Lung (tissue), 12 donors: ENCODE measurements around the gene GSTM5. TPM values are rescaled to one million over a fixed set of nuclear protein-coding genes. Genes with fewer than 3 reads are reported as not detected.

Source experiments
- ATAC-seq: fragments of 200-7000 bp; cut with Tn5 transposase; one replicate; pipeline ENCODE4 v1.9.1; 2020; ENCODE audit warnings: moderate number of reproducible peaks; ENCODE audit not compliant: insufficient read depth, low FRiP score
- DNase-seq, 3 donors: peaks; one replicate each; pipeline ENCODE4 v3.0.0-alpha.2; 2013 to 2017
- H3K27ac ChIP-seq, 2 donors: one replicate each; pipeline ENCODE4 v1.5.1; 2013; ENCODE audit warnings: mild to moderate bottlenecking in 2 of 2, moderate library complexity in 2 of 2, control low read depth in 1 of 2, inconsistent platforms in 1 of 2, low read depth in 1 of 2, low read length in 1 of 2
- H3K27me3 ChIP-seq, 3 donors: one replicate each; pipeline ENCODE4 v1.5.1; 2013; ENCODE audit warnings: low read length in 2 of 3; ENCODE audit not compliant: control insufficient read depth in 3 of 3, insufficient read depth in 3 of 3
- H3K36me3 ChIP-seq, 4 donors: one replicate each; pipeline ENCODE4 v1.5.1; 2013; ENCODE audit warnings: low read length in 4 of 4, mild to moderate bottlenecking in 1 of 4, moderate library complexity in 1 of 4; ENCODE audit not compliant: control insufficient read depth in 4 of 4, insufficient read depth in 4 of 4
- H3K4me1 ChIP-seq, 5 donors: one replicate each; pipeline ENCODE4 v1.5.1; 2013; ENCODE audit warnings: low read length in 5 of 5, mild to moderate bottlenecking in 2 of 5, moderate library complexity in 1 of 5; ENCODE audit not compliant: control insufficient read depth in 5 of 5, insufficient read depth in 5 of 5
- H3K4me3 ChIP-seq: one replicate; pipeline ENCODE4 v1.5.1; 2013; ENCODE audit warnings: mild to moderate bottlenecking, control low read depth, moderate library complexity
- H3K9ac ChIP-seq, 2 donors: one replicate each; pipeline ENCODE4 v1.5.1; 2013; ENCODE audit warnings: low read length in 2 of 2, control low read depth in 1 of 2; ENCODE audit not compliant: insufficient read depth in 1 of 2
- H3K9me3 ChIP-seq, 4 donors: one replicate each; pipeline ENCODE4 v1.5.1; 2013; ENCODE audit warnings: low read length in 3 of 4, mild to moderate bottlenecking in 1 of 4, moderate library complexity in 1 of 4; ENCODE audit not compliant: control insufficient read depth in 4 of 4, insufficient read depth in 3 of 4
- WGBS, 2 donors: extraction: QIAGEN DNeasy Blood & Tissue Kit; methylation state at CpG; one replicate each; pipeline ENCODE4 v1.1.7; 2013; 5-methylcytosine and 5-hydroxymethylcytosine counted together
- polyA plus RNA-seq, 2 donors: library from polyadenylated mRNA; stranded (reverse); fragments of 200-250 nt; gene quantifications; one replicate each; pipeline ENCODE4 v1.2.1, GENCODE V29; 2013
- total RNA-seq, 2 donors: library from RNA; depleted of rRNA in 1 of 2; stranded (reverse); fragments of >200 nt in 1 of 2; gene quantifications; one replicate each; pipeline ENCODE4 v1.2.1, GENCODE V29; 2014 to 2021
- TF ChIP-seq, protein P1 (sequence below): IDR thresholded peaks from 2 replicates; pipeline ENCODE4 v1.5.1; 2012; ENCODE audit warnings: mild to moderate bottlenecking; ENCODE audit errors: control extremely low read depth, extremely low read depth
- donor health status: control.
- donor health status: control.
- donor health status: Bipolar disorder and iron deficiency.
- donor health status: healthy.
- donor health status: DM: yes; HTN: yes; CAD: no.

The GSTM5 gene
- total and polyA plus RNA-seq, 4 donors, result 2.9 to 23.7 (median 7.0) TPM

DNA sequence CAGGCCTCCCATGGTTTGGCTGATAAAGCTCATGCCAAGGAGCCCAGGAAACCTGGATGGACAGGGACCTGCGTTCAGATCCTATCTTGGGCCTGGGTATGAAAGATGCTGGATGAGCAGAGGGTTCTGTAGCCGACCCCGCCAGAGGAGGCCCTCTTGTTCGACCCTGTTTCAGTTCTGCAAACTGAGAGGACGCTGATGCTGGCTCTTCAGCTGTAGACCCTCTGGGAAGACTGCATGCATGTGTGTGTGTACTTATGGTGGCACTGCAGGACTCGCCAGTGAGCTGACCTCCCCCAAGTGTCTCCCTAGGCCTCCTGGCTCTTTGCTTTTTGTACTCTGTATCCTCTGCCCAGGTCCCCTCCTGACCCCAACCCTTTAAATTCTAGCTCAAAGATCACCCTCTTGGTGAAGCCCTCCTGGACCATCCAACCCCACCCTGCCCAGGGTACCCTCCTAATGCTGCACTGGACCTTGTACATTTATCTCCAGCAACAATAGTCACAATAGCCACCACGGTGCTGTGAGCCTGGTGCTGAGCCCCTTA lies 50.1 kb downstream of the GSTM5 start:
- H3K4me3 ChIP-seq, result no peak overlapping the region
- TF ChIP-seq, protein P1, sequence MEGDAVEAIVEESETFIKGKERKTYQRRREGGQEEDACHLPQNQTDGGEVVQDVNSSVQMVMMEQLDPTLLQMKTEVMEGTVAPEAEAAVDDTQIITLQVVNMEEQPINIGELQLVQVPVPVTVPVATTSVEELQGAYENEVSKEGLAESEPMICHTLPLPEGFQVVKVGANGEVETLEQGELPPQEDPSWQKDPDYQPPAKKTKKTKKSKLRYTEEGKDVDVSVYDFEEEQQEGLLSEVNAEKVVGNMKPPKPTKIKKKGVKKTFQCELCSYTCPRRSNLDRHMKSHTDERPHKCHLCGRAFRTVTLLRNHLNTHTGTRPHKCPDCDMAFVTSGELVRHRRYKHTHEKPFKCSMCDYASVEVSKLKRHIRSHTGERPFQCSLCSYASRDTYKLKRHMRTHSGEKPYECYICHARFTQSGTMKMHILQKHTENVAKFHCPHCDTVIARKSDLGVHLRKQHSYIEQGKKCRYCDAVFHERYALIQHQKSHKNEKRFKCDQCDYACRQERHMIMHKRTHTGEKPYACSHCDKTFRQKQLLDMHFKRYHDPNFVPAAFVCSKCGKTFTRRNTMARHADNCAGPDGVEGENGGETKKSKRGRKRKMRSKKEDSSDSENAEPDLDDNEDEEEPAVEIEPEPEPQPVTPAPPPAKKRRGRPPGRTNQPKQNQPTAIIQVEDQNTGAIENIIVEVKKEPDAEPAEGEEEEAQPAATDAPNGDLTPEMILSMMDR, result no peak
- no peak overlapping the region for H3K27ac ChIP-seq
- H3K36me3 ChIP-seq, result no peaks in the 10 kb centered on the region
- H3K27me3 ChIP-seq, result no peaks in the 10 kb centered on the region
- 87 to 89% methylated on average over 7 of the region's 7 CpGs for WGBS, 2 donors
- no peak overlapping the region for H3K9ac ChIP-seq
- DNase-seq (no peak), ATAC-seq (no peak)
- no peaks in the 10 kb centered on the region for H3K9me3 ChIP-seq
- peaks cover 0 to 10% (median 0%) of the 10 kb centered on the region in 5 donors for H3K4me1 ChIP-seq

DNA sequence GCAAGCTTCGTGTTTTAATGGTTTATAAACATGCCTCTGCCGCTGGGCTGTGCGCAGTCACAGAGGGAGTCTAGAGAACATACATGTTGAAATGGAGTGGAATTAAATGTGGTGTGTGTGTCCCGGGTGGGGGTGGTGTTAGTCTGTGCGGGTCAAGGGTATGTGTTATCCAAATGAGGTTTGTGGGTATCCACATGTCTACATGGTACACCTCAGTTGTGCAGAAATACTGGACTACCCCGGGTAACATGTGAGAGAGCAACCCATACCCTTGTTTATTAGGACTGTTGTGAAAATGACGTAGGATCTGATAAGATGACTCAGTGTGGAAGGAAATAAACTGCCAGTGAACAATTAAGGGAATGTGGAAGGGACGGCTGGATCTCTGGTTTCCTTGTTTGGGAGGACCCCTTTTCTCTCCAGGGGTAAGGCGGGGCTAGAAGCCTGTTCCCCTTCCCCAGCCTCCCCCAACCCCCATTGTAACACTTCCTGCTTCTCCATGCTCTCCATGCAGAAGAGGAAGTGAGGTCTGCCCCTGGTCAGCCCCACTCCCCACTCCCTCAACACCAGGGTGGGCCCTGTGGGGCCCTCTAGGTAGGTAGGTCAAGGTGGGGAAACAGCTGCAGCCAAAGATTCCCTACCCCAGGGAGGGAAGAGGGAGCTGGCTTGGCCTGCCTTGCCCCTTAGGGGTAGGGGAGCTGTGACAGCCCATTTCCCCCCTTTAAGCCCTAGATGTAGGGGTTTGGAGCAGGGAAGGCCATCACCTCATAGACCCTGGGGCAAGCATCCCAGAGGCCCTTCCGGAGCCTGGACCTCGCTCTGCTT lies 51.0 kb downstream of the GSTM5 start:
- TF ChIP-seq, protein P1, result no peak
- Histone ChIP-seq H3K27ac (peak overlapping the region in 1 of 2 donors; percentile 36), H3K4me1 (peaks cover 0 to 10% (median 0%) of the 10 kb centered on the region in 5 donors), H3K27me3 (no peaks in the 10 kb centered on the region), H3K9ac (no peak overlapping the region), H3K4me3 (no peak overlapping the region), H3K9me3 (no peaks in the 10 kb centered on the region), H3K36me3 (no peaks in the 10 kb centered on the region)
- no peak for ATAC-seq
- peak; percentile 27 to 73 (median 53) for DNase-seq
- WGBS, 2 donors, result 64 to 68% methylated on average over 11 of the region's 11 CpGs

DNA sequence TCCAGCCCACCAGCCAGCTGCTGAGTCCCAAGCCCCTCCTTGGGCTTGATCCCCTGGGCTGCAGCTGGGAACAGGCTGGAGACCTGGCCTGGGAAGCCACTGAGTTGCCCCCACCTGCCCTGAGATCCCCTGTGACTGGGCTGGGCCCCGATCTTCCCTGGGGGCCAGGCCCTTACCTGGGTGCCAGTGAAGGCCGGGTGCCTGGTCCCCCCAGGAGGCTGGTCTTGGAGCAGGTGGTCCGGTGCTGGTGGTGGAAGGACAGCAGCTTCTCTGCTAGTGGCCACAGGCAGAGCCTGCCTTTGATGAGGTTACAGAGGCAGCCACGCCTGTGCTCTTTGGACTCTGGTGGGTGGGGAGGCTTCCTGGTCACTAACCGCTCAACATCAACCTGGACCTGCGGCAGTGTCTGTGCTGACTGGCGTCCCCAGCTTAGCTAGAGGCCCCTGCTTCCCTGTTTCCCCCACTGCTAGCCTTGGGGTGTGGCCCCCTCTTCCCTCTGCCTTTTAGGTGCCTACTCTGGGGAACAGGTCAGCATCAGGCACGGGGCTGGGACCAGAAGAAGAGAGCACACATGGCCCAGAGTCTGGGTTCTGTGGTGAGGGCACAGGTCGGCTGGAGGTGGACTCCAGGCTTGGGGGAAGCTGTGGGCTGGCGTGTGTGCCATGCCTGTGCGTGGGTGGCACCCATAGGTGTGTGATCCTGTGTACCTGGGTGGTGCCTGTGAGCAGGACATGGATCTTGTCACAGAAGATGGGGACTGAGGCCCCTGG lies 51.8 kb downstream of the GSTM5 start, which contains the start of gene EPS8L3:
Gene EPS8L3, minus strand, starts transcription at position 278 of the 770 bp plus-strand sequence. CDS start 2,174 bp downstream, outside the sequence.
- Histone ChIP-seq H3K4me3 (no peak within 1 kb of the TSS), H3K27me3 (no peaks in the 10 kb centered on the region), H3K4me1 (peaks cover 0 to 10% (median 0%) of the 10 kb centered on the region in 5 donors), H3K9ac (no peak within 1 kb of the TSS), H3K9me3 (no peaks in the 10 kb centered on the region), H3K36me3 (no peaks in the 10 kb centered on the region), H3K27ac (peak within 1 kb of the TSS in 1 of 2 donors; percentile 36)
- DNase-seq (no peak), ATAC-seq (no peak)
- WGBS, 2 donors, result 87 to 88% methylated on average over 11 of the region's 11 CpGs
- TF ChIP-seq, protein P1, result no peak
